ENCODE data around the gene NMT1.

GRCh38 chr17:45116434-45117016 lies 55.4 kb downstream of the NMT1 start:
- TF ChIP-seq CTCF (IDR thresholded peaks at IDR 0.05) (no peak), EZH2 (IDR thresholded peaks at IDR 0.05) (no peak), EZH2phosphoT487 (IDR thresholded peaks at IDR 0.05) (no peak)

All from neural progenitor cell (in vitro differentiated cells).